Activated CD4-positive, alpha-beta T cell treated with anti-CD3 and anti-CD28 coated beads, Interleukin-2, amount 10 ng/mL, durations not matched to agents 24 days and 14 days (primary cell): ENCODE results near the gene PNP. TPM values are rescaled to one million over a fixed set of nuclear protein-coding genes. Genes with fewer than 3 reads are reported as not detected.

Source experiments
- DNase-seq: peaks from one replicate; pipeline ENCODE4 v3.0.0; 2022
- H3K27ac Mint-ChIP-seq: one replicate; pipeline ENCODE4 v1.8.0; 2022; ENCODE audit warnings: mild to moderate bottlenecking, mixed read lengths
- H3K27me3 Mint-ChIP-seq: one replicate; pipeline ENCODE4 v1.8.0; 2022; ENCODE audit warnings: mixed read lengths
- H3K36me3 Mint-ChIP-seq: one replicate; pipeline ENCODE4 v1.8.0; 2022; ENCODE audit warnings: low read depth, mild to moderate bottlenecking, mixed read lengths
- H3K4me1 Mint-ChIP-seq: one replicate; pipeline ENCODE4 v1.8.0; 2021; ENCODE audit warnings: mixed read lengths
- H3K4me3 Mint-ChIP-seq: one replicate; pipeline ENCODE4 v1.8.0; 2022; ENCODE audit warnings: mild to moderate bottlenecking, moderate library complexity, mixed read lengths
- H3K9me3 Mint-ChIP-seq: one replicate; pipeline ENCODE4 v1.8.0; 2021; ENCODE audit warnings: mixed read lengths
- intact Hi-C: fragments of 100-400 bp; cut with micrococcal nuclease; formaldehyde crosslinking; loops from one replicate; pipeline ENCODE4 v1.15.1; 2023
- total RNA-seq: library from RNA; stranded (reverse); gene quantifications from 2 replicates; pipeline ENCODE4 v1.2.3, GENCODE V29; 2022

Gene PNP
- total RNA-seq, 1 donor from 2014 or later = 158 TPM

DNA sequence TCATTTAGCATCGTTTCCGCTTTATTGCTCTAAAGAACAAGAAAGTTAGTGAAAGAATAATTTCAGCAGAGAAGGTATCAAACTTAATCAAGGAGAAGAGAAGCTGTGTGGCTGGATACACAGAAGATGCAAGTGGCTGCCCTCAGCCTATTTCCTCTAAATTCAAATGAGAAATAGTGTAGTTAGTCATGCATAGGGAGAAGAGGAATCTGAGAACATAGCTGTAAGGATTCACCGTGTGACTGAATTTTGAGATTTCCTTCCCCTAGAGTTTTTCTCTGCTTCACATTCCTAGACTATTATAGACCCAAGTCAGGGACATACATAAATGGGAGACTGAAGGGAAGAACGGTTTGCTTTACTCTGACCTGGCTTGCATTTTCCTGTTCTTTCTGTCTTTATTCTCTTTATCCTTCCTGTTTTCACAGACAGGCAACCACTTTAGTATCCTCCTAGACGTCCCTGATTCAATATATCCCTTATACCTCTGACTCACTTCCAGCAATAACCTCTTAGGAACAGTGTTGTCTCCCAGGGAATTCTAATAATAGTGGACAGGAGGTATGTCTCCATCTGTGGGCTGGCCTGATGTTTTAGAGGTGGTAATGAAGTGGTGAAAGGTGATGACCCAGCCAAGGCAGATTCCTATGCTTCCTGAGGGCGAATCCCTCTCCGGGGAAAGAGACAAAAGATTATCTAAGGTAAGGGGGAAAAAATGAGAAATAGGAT lies 43.1 kb downstream of the PNP start:
- intact Hi-C loops = no loop called here
- Mint-ChIP-seq H3K9me3 (no peaks in the 10 kb centered on the region), H3K27ac (no peak overlapping the region), H3K36me3 (no peaks in the 10 kb centered on the region), H3K4me1 (no peaks in the 10 kb centered on the region), H3K4me3 (no peak overlapping the region), H3K27me3 (peaks cover 16% of the 10 kb centered on the region)
- DNase-seq = no peak

GRCh38 chr14:20515846-20516245 lies 46.6 kb downstream of the PNP start:
- intact Hi-C loops = no loop called here
- Mint-ChIP-seq H3K4me3 (no peak overlapping the region), H3K4me1 (no peaks in the 10 kb centered on the region), H3K27me3 (peaks cover 14% of the 10 kb centered on the region), H3K9me3 (no peaks in the 10 kb centered on the region), H3K27ac (no peak overlapping the region), H3K36me3 (no peaks in the 10 kb centered on the region)
- no peak for DNase-seq

DNA sequence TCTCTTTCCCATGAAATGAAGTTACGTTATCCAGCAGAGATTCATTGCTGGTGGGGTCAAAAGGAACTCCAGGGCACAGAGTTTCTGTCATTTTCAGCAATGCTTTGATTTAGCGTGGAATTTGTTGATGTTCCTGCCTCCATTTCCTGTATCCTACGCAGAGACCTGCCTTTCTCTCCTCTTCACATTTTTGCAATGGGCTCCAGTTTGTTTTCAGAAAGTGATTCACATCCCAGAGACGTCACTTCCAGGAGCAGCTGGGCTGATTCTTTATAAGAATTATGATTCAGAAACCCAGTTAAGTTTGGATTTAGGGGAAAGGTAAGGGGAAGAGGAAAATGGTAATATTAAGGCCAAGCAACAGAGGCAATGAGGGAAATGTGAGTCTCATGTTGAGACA lies 47.7 kb downstream of the PNP start:
- no peak overlapping the region for H3K4me3 Mint-ChIP-seq
- no peak overlapping the region for H3K27ac Mint-ChIP-seq
- peaks cover 11% of the 10 kb centered on the region for H3K27me3 Mint-ChIP-seq
- no peak for DNase-seq
- H3K9me3 Mint-ChIP-seq = no peaks in the 10 kb centered on the region
- intact Hi-C loops = no loop called here
- H3K36me3 Mint-ChIP-seq = no peaks in the 10 kb centered on the region
- H3K4me1 Mint-ChIP-seq = no peaks in the 10 kb centered on the region

DNA sequence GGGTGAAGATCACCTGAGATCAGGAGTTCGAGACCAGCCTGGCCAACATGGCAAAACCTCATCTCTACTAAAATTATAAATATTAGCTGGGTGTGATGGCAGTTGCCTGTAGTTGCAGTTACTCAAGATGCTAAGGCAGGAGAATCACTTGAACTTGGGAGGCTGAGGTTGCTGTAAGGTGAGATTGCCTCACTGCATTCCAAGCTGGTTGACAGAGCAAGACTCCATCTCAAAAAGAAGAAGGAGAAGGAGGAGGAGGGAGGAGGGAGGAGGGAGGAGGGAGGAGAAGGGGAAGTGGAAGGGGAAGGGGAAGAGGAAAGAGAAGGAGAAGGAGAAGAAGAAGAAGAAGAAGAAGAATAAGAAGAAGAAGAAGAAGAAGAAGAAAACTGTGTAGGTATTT lies 53.1 kb downstream of the PNP start:
- H3K36me3 Mint-ChIP-seq = no peaks in the 10 kb centered on the region
- H3K27ac Mint-ChIP-seq = no peak overlapping the region
- DNase-seq = no peak
- H3K4me3 Mint-ChIP-seq = no peak overlapping the region
- H3K9me3 Mint-ChIP-seq = no peaks in the 10 kb centered on the region
- H3K4me1 Mint-ChIP-seq = no peaks in the 10 kb centered on the region
- intact Hi-C loops = no loop called here
- peaks cover 19% of the 10 kb centered on the region for H3K27me3 Mint-ChIP-seq

DNA sequence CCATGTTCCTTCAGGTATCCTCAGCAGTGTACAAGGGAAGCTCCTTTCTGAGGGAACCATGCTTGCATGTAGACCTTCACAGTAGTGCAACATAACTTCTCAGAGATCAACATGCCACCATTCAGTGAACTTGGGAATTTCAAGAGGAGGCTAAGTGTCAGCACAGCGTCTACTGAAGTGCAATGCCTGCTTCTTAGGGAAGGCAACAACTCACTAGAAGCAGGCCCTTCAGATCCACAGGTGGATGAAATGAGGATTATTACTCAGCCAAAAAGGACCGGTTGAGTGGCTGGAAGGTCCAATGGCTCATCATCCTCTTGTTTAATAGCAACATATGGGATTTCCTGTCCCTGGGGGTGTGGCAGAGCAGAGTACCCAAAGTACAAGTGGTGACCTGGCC lies 54.8 kb downstream of the PNP start:
- no peak for DNase-seq
- H3K4me1 Mint-ChIP-seq = no peaks in the 10 kb centered on the region
- intact Hi-C loops = no loop called here
- H3K9me3 Mint-ChIP-seq = no peaks in the 10 kb centered on the region
- no peaks in the 10 kb centered on the region for H3K36me3 Mint-ChIP-seq
- H3K27me3 Mint-ChIP-seq = peaks cover 33% of the 10 kb centered on the region
- H3K4me3 Mint-ChIP-seq = no peak overlapping the region
- no peak overlapping the region for H3K27ac Mint-ChIP-seq

Other genes starting within 250 kb of the PNP start
- gene OR11H6, start 245.7 kb upstream of the PNP start, total RNA-seq = not detected in 2 replicates
- not detected in 2 replicates for gene OR11H7, start 240.4 kb upstream of the PNP start, total RNA-seq
- gene OR11H4, start 230.1 kb upstream of the PNP start, total RNA-seq = not detected in 2 replicates
- 36.2 and 39.7 TPM in 2 replicates for gene TTC5, start 163.5 kb upstream of the PNP start, total RNA-seq
- gene CCNB1IP1, start 136.1 kb upstream of the PNP start, total RNA-seq = 60.5 and 61.8 TPM in 2 replicates
- gene PARP2, start 125.8 kb upstream of the PNP start, total RNA-seq = 32.0 and 33.1 TPM in 2 replicates
- gene TEP1, start 55.9 kb upstream of the PNP start, total RNA-seq = 34.6 and 35.8 TPM in 2 replicates
- gene KLHL33, start 33.2 kb upstream of the PNP start, total RNA-seq = 0.09 TPM in 1 of 2 replicates, not detected in the other
- 69.8 and 76.9 TPM in 2 replicates for gene OSGEP, start 14.6 kb upstream of the PNP start, total RNA-seq
- gene APEX1, start 14.2 kb upstream of the PNP start, total RNA-seq = 239 and 242 TPM in 2 replicates
- gene PIP4P1, start 8.0 kb upstream of the PNP start, total RNA-seq = 29.5 and 30.7 TPM in 2 replicates
- gene RNASE10, start 36.1 kb downstream of the PNP start, total RNA-seq = 0.47 and 0.50 TPM in 2 replicates
- not detected in 2 replicates for gene RNASE9, start 91.6 kb downstream of the PNP start, total RNA-seq
- gene RNASE11, start 118.6 kb downstream of the PNP start, total RNA-seq = not detected in 2 replicates
- not detected in 2 replicates for gene RNASE12, start 122.0 kb downstream of the PNP start, total RNA-seq
- gene OR6S1, start 172.3 kb downstream of the PNP start, total RNA-seq = not detected in 2 replicates
- 0.24 and 0.26 TPM in 2 replicates for gene RNASE4, start 215.2 kb downstream of the PNP start, total RNA-seq
- not detected in 2 replicates for gene ANG, start 219.4 kb downstream of the PNP start, total RNA-seq